ENCODE measurements around the gene TMSB15C.
"Not testable (repeated sequence)": the region's sequence is repeated elsewhere in the genome, so short reads cannot be mapped to it uniquely, and the experiment has no call there.

Gene TMSB15C

GRCh38 chrX:104075778-104076445, at the start of gene TMSB15C:
Gene TMSB15C (minus strand): TSS chrX:104076236.
- not testable (repeated sequence) for DNase-seq

- no peak for DNase-seq
Observed at GRCh38 chrX:104122829-104123228, 46.8 kb upstream of the TMSB15C start.

GRCh38 chrX:104118765-104119164, 42.7 kb upstream of the TMSB15C start:
- no peak for DNase-seq

- no peak for DNase-seq
Observed at GRCh38 chrX:104117759-104118158, 41.7 kb upstream of the TMSB15C start.

- DNase-seq = peak; percentile 22
Observed at GRCh38 chrX:104113222-104113965, 37.4 kb upstream of the TMSB15C start.

- peak; percentile 5 for DNase-seq
Observed at GRCh38 chrX:104112326-104112951, 36.4 kb upstream of the TMSB15C start, which contains the start of gene ZCCHC18. Gene ZCCHC18 (plus strand): TSS chrX:104112523. CDS start chrX:104114112, 1,589 bp downstream.

GRCh38 chrX:104110491-104111240, 34.6 kb upstream of the TMSB15C start:
- DNase-seq = not testable (repeated sequence)

GRCh38 chrX:104108955-104109354, 32.9 kb upstream of the TMSB15C start:
- no peak for DNase-seq

- no peak for DNase-seq
Observed at GRCh38 chrX:104105330-104106262, 29.6 kb upstream of the TMSB15C start.

GRCh38 chrX:104104676-104105075, 28.6 kb upstream of the TMSB15C start:
- no peak for DNase-seq

GRCh38 chrX:104098919-104099318, 22.9 kb upstream of the TMSB15C start:
- no peak for DNase-seq

GRCh38 chrX:104098151-104098808, 22.2 kb upstream of the TMSB15C start:
- DNase-seq = peak; percentile 70

GRCh38 chrX:104085919-104086318, 9.9 kb upstream of the TMSB15C start:
- no peak for DNase-seq

- DNase-seq = no peak
Observed at GRCh38 chrX:104085477-104085876, 9.4 kb upstream of the TMSB15C start.

- no peak for DNase-seq
Observed at GRCh38 chrX:104084534-104085277, 8.7 kb upstream of the TMSB15C start.

GRCh38 chrX:104084063-104084462, 8.0 kb upstream of the TMSB15C start:
- no peak for DNase-seq

GRCh38 chrX:104077854-104078253, 1.8 kb upstream of the TMSB15C start:
- not testable (repeated sequence) for DNase-seq

- not testable (repeated sequence) for DNase-seq
Observed at GRCh38 chrX:104062636-104063035, 13.4 kb downstream of the TMSB15C start.

- DNase-seq = not testable (repeated sequence)
Observed at GRCh38 chrX:104054956-104055355, 21.1 kb downstream of the TMSB15C start.

GRCh38 chrX:104047171-104047570, 28.9 kb downstream of the TMSB15C start:
- no peak for DNase-seq

- DNase-seq = no peak
Observed at GRCh38 chrX:104045642-104046041, 30.4 kb downstream of the TMSB15C start.
